Keratinocyte (primary cell): ENCODE results near the gene SEC61G. TPM values are rescaled to one million over a fixed set of nuclear protein-coding genes. Genes with fewer than 3 reads are reported as not detected.

Experiments
- DNase-seq: peaks from one replicate; pipeline ENCODE4 v3.0.0-alpha.2; 2011; ENCODE audit warnings: low read depth, missing footprints, low spot score
- FAIRE-seq: peaks from 2 replicates; lab custom pipeline; 2011; peaks lifted over from hg19 to GRCh38; lab: Jason Lieb, UNC
- H2AFZ ChIP-seq: 2 replicates; pipeline ENCODE4 v1.6.0; 2012; ENCODE audit warnings: low read length, control low read depth, inconsistent platforms; ENCODE audit not compliant: control insufficient read depth
- H3K27ac ChIP-seq: 2 replicates; pipeline ENCODE4 v1.5.1; 2011; ENCODE audit warnings: low read length; ENCODE audit not compliant: control insufficient read depth, insufficient read depth
- H3K27me3 ChIP-seq: 3 replicates; pipeline ENCODE4 v1.6.0; 2011; ENCODE audit warnings: low read length; ENCODE audit not compliant: control insufficient read depth, insufficient read depth; ENCODE audit errors: extremely low read depth
- H3K36me3 ChIP-seq, 2 experiments: 2 replicates in 1 of 2; 3 replicates in 1 of 2; pipeline ENCODE4 v1.5.1; 2011; ENCODE audit warnings: low read length in 2 of 2, mild to moderate bottlenecking in 1 of 2; ENCODE audit not compliant: control insufficient read depth in 2 of 2, insufficient read depth in 2 of 2; ENCODE audit errors: extremely low read depth in 1 of 2
- H3K4me1 ChIP-seq: 3 replicates; pipeline ENCODE4 v1.5.1; 2011; ENCODE audit warnings: low read length; ENCODE audit not compliant: control insufficient read depth, insufficient read depth; ENCODE audit errors: extremely low read depth
- H3K4me2 ChIP-seq: 3 replicates; pipeline ENCODE4 v1.6.0; 2011; ENCODE audit warnings: low read depth, low read length; ENCODE audit not compliant: control insufficient read depth, insufficient read depth; ENCODE audit errors: extremely low read depth
- H3K4me3 ChIP-seq, 3 experiments: fragments of 200-600 bp in 1 of 3; sonication (generic) in 1 of 3; 2 replicates in 2 of 3; 3 replicates in 1 of 3; pipeline ENCODE4 v1.5.1; 2011 to 2016; ENCODE audit warnings: low read length in 3 of 3, mild to moderate bottlenecking in 3 of 3, control low read depth in 2 of 3, inconsistent platforms in 1 of 3, low read depth in 1 of 3, mixed read lengths in 1 of 3, mixed run types in 1 of 3, moderate library complexity in 1 of 3; ENCODE audit not compliant: control insufficient read depth in 2 of 3, insufficient read depth in 2 of 3; ENCODE audit errors: extremely low read depth in 1 of 3
- H3K79me2 ChIP-seq: 2 replicates; pipeline ENCODE4 v1.6.0; 2012; ENCODE audit warnings: low read length; ENCODE audit not compliant: control insufficient read depth, insufficient read depth
- H3K9ac ChIP-seq: 3 replicates; pipeline ENCODE4 v1.6.0; 2011; ENCODE audit warnings: low read length; ENCODE audit not compliant: control insufficient read depth, insufficient read depth; ENCODE audit errors: extremely low read depth
- H3K9me1 ChIP-seq: 3 replicates; pipeline ENCODE4 v1.6.0; 2011; ENCODE audit warnings: low read length; ENCODE audit not compliant: control insufficient read depth, insufficient read depth; ENCODE audit errors: extremely low read depth
- H3K9me3 ChIP-seq: 2 replicates; pipeline ENCODE4 v1.5.1; 2012; ENCODE audit warnings: low read depth, low read length; ENCODE audit not compliant: control insufficient read depth
- H4K20me1 ChIP-seq: 3 replicates; pipeline ENCODE4 v1.6.0; 2011; ENCODE audit warnings: low read length; ENCODE audit not compliant: control insufficient read depth, insufficient read depth; ENCODE audit errors: extremely low read depth
- EZH2 ChIP-seq: IDR thresholded peaks from one replicate; pipeline ENCODE4 v1.6.1; 2012; ENCODE audit warnings: inconsistent platforms, mild to moderate bottlenecking, low read length, moderate library complexity
- dilution Hi-C: fragments of 300-500 bp; cut with MboI; formaldehyde crosslinking; loops from one replicate; pipeline ENCODE4 v1.7.0; 2020; ENCODE audit warnings: low sequenced_read_pairs; ENCODE audit not compliant: extremely low pct_ligation_motif_present
- polyA plus RNA-seq, 5 experiments: library from polyadenylated mRNA; depleted of rRNA in 3 of 5; stranded (reverse) in 3 of 5; stranded (forward) in 1 of 5; unstranded in 1 of 5; fragments of >200 nt; gene quantifications; 1 replicate in 1 of 5; 2 replicates in 3 of 5; 3 replicates in 1 of 5; pipeline versions ENCODE4 v1.2.1 to v1.2.3, GENCODE V29; 2011 to 2012; ENCODE audit warnings: missing spikeins in 2 of 5, low read depth in 1 of 5, low replicate concordance in 1 of 5
- TF ChIP-seq, protein P1 (sequence below), 3 experiments: IDR thresholded peaks in 1 of 3; conservative IDR thresholded peaks in 1 of 3; optimal IDR thresholded peaks in 1 of 3; 2 replicates in 2 of 3; 3 replicates in 1 of 3; pipeline versions ENCODE3 to v1.5.1; 2011; ENCODE audit warnings: low read length in 3 of 3, mild to moderate bottlenecking in 3 of 3, moderate library complexity in 2 of 3, control low read depth in 1 of 3, inconsistent platforms in 1 of 3; ENCODE audit not compliant: insufficient read depth in 2 of 3; ENCODE audit errors: extremely low read depth in 1 of 3

SEC61G gene
- polyA plus RNA-seq, 1 donor (not counting 4 experiments of a cell fraction or from before 2014, with no cell fraction given) = 191 TPM

DNA sequence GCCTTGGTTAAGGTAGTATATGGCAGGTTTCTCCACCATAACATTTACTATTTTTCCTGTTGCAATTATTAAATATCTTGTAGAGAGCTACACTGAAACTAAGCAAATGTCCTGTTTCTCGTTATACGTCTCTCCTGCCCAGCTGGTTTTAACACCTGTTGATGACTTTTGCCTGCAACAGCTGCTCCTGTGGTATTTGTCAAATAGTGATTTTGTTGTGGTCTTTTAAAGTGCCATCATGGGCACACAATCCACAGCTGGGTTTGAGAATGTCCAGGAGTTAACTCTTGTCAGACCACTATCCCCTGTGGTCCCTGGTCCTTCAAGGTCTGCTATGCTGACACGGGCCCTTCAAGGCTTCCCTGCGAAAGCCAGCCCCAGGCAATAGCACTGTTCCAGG, 24.9 kb upstream of the SEC61G start:
- FAIRE-seq = no peak
- dilution Hi-C loops = no loop called here
- Histone ChIP-seq H3K9me3 (no peaks in the 10 kb centered on the region), H3K4me3 (no peak overlapping the region), H4K20me1 (no peaks in the 10 kb centered on the region), H3K9me1 (no peaks in the 10 kb centered on the region), H3K9ac (no peak overlapping the region), H3K79me2 (no peaks in the 10 kb centered on the region), H3K36me3 (no peaks in the 10 kb centered on the region), H3K4me2 (no peak overlapping the region), H3K27me3 (no peaks in the 10 kb centered on the region), H3K4me1 (peaks cover 13% of the 10 kb centered on the region), H3K27ac (no peak overlapping the region), H2AFZ (no peak overlapping the region)
- TF ChIP-seq EZH2 = no peak
- TF ChIP-seq, protein P1, sequence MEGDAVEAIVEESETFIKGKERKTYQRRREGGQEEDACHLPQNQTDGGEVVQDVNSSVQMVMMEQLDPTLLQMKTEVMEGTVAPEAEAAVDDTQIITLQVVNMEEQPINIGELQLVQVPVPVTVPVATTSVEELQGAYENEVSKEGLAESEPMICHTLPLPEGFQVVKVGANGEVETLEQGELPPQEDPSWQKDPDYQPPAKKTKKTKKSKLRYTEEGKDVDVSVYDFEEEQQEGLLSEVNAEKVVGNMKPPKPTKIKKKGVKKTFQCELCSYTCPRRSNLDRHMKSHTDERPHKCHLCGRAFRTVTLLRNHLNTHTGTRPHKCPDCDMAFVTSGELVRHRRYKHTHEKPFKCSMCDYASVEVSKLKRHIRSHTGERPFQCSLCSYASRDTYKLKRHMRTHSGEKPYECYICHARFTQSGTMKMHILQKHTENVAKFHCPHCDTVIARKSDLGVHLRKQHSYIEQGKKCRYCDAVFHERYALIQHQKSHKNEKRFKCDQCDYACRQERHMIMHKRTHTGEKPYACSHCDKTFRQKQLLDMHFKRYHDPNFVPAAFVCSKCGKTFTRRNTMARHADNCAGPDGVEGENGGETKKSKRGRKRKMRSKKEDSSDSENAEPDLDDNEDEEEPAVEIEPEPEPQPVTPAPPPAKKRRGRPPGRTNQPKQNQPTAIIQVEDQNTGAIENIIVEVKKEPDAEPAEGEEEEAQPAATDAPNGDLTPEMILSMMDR (optimal IDR thresholded peaks at IDR 0.05 in 1 of 3, IDR thresholded peaks at IDR 0.05 in 1 of 3, conservative IDR thresholded peaks at IDR 0.05 in 1 of 3; ENCODE audit: extremely low read depth in 1 of 3, insufficient read depth in 2 of 3, low read length in 3 of 3) = no peak
- no peak for DNase-seq

DNA sequence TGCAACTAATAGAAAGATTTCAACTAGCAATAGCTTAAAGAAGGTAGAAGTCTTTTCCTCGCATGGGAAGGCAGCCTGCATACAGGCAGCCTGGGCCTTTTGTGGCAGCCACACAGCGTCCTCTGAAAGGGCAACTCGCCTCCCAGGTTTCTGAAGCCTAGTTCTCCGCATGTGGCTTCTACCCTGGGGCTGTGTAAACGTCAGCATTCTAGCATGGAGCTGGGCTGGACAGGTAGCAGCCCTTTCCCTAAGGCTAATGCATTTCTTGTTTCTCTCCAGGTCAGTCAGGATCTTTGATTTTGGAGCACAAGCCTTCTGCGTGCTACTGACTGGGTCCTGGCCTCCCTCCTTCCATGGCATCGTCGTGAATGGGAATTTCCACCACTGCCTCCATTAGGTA, 23.8 kb upstream of the SEC61G start:
- no peak for FAIRE-seq
- H3K4me1 ChIP-seq = peaks cover 9% of the 10 kb centered on the region
- no peak for DNase-seq

More for the DNA sequence above, 23.8 kb upstream of the SEC61G start:
- dilution Hi-C loops = no loop called here
- no peak overlapping the region for H3K27ac ChIP-seq
- H3K9ac ChIP-seq = no peak overlapping the region
- no peaks in the 10 kb centered on the region for H3K9me1 ChIP-seq
- H2AFZ ChIP-seq = no peak overlapping the region
- H3K79me2 ChIP-seq = no peaks in the 10 kb centered on the region
- H3K27me3 ChIP-seq = no peaks in the 10 kb centered on the region
- no peak overlapping the region for H3K4me3 ChIP-seq
- H3K36me3 ChIP-seq = no peaks in the 10 kb centered on the region
- H3K9me3 ChIP-seq = no peaks in the 10 kb centered on the region
- H3K4me2 ChIP-seq = no peak overlapping the region
- no peak for TF ChIP-seq EZH2
- TF ChIP-seq, protein P1 (optimal IDR thresholded peaks at IDR 0.05 in 1 of 3, IDR thresholded peaks at IDR 0.05 in 1 of 3, conservative IDR thresholded peaks at IDR 0.05 in 1 of 3; ENCODE audit: extremely low read depth in 1 of 3, insufficient read depth in 2 of 3, low read length in 3 of 3) = no peak
- no peaks in the 10 kb centered on the region for H4K20me1 ChIP-seq
